PC-3 (cell line): ENCODE measurements around the gene IPCEF1.

Experiments
- EZH2 ChIP-seq: fragments of 300-600 bp; sonication (generic); IDR thresholded peaks from one replicate; pipeline ENCODE4 v1.6.1; 2017; ENCODE audit warnings: antibody characterized with exemption, mild to moderate bottlenecking, low read length; ENCODE audit not compliant: unreplicated experiment
- EZH2phosphoT487 ChIP-seq: fragments of 300-600 bp; sonication (generic); IDR thresholded peaks from 2 replicates; pipeline ENCODE4 v1.6.1; 2018; ENCODE audit warnings: mild to moderate bottlenecking, antibody characterized with exemption, low read length, borderline replicate concordance
- TF ChIP-seq, protein P1 (sequence below): fragments of 300-600 bp; sonication (generic); conservative IDR thresholded peaks from 2 replicates; pipeline ENCODE4 v1.5.1; 2017; ENCODE audit warnings: antibody characterized with exemption, low read depth, mild to moderate bottlenecking, low read length

DNA sequence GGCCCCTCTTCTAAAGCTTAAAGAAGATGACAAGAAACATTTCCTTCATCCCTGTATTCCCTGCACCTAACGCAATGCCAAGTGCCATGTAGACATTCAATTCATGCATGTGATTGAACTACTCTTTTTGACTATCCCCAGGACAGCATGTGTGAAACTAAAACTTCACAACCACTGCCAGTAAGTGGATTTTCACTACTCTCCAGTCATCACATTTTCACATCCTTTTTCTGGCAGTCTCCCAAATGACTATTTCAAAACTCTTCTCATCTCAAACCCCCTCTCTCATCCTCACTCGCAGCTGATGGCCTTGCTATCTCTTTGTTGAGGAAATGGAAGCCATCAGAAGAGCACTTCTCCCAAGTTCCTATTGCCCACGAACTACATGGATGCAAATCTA, 194.9 kb downstream of the IPCEF1 start:
- TF ChIP-seq, protein P1, sequence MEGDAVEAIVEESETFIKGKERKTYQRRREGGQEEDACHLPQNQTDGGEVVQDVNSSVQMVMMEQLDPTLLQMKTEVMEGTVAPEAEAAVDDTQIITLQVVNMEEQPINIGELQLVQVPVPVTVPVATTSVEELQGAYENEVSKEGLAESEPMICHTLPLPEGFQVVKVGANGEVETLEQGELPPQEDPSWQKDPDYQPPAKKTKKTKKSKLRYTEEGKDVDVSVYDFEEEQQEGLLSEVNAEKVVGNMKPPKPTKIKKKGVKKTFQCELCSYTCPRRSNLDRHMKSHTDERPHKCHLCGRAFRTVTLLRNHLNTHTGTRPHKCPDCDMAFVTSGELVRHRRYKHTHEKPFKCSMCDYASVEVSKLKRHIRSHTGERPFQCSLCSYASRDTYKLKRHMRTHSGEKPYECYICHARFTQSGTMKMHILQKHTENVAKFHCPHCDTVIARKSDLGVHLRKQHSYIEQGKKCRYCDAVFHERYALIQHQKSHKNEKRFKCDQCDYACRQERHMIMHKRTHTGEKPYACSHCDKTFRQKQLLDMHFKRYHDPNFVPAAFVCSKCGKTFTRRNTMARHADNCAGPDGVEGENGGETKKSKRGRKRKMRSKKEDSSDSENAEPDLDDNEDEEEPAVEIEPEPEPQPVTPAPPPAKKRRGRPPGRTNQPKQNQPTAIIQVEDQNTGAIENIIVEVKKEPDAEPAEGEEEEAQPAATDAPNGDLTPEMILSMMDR: no peak
- TF ChIP-seq EZH2 (no peak), EZH2phosphoT487 (no peak)
